SH-SY5Y (cell line): ENCODE results near the gene TOR1AIP2.

Experiments
- GATA2 ChIP-seq: IDR thresholded peaks from 2 replicates; pipeline ENCODE4 v1.6.1; 2011; ENCODE audit warnings: mild to moderate bottlenecking, low read depth, low read length
- GATA3 ChIP-seq: IDR thresholded peaks from 2 replicates; pipeline ENCODE4 v1.6.1; 2011; ENCODE audit warnings: low read depth, mild to moderate bottlenecking, low read length, moderate library complexity

- TF ChIP-seq GATA3 (no peak), GATA2 (no peak)
Observed at GRCh38 chr1:179805291-179806195, 72.1 kb downstream of the TOR1AIP2 start.
